ENCODE results near the gene VSTM1. TPM values are rescaled to one million over a fixed set of nuclear protein-coding genes. Genes with fewer than 3 reads are reported as not detected.

Gene VSTM1
- total RNA-seq, 2 donors from 2014 or later: 1.6 TPM; not detected in 1

DNA sequence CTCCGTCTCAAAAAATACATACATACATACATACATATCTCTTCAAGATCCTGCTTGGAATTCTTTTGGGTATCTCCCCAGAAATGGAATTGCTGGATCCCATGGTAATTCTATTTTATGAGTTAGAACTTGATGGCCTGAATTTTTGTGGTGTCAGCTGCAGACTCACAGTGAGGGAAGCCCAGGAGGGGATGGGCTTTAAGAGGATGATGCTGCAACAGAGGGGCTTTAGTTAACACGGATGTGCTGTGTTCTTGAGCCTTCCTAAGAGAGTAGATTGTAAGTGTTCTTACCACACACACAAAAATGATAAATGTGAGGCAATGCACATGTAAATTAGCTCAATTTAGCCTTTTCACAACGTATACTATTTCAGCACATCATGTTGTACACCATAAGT is 40.5 kb downstream of the VSTM1 start:
- Histone ChIP-seq H3K4me1 (replicated peaks) (no peaks in the 10 kb centered on the region), H3K27ac (no peak overlapping the region), H3K36me3 (no peaks in the 10 kb centered on the region), H3K4me3 (no peak overlapping the region), H3K9me3 (no peaks in the 10 kb centered on the region), H3K27me3 (replicated peaks; ENCODE audit: insufficient read depth) (no peaks in the 10 kb centered on the region)
- TF ChIP-seq POLR2AphosphoS5 (IDR thresholded peaks at IDR 0.05) (no peak), POLR2A (IDR thresholded peaks at IDR 0.05) (no peak)
- TF ChIP-seq, protein P1, sequence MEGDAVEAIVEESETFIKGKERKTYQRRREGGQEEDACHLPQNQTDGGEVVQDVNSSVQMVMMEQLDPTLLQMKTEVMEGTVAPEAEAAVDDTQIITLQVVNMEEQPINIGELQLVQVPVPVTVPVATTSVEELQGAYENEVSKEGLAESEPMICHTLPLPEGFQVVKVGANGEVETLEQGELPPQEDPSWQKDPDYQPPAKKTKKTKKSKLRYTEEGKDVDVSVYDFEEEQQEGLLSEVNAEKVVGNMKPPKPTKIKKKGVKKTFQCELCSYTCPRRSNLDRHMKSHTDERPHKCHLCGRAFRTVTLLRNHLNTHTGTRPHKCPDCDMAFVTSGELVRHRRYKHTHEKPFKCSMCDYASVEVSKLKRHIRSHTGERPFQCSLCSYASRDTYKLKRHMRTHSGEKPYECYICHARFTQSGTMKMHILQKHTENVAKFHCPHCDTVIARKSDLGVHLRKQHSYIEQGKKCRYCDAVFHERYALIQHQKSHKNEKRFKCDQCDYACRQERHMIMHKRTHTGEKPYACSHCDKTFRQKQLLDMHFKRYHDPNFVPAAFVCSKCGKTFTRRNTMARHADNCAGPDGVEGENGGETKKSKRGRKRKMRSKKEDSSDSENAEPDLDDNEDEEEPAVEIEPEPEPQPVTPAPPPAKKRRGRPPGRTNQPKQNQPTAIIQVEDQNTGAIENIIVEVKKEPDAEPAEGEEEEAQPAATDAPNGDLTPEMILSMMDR (IDR thresholded peaks at IDR 0.05): no peak
- no peak for DNase-seq (ENCODE audit: low spot score)
- WGBS: 54% methylated on average over 3 of the region's 3 CpGs
- intact Hi-C loops (cut with DNase I): loop anchor here (2.0 to 5.0 kb wide), 2 partner anchors 116 to 180 kb away; partner anchors contain the start of gene CACNG7

DNA sequence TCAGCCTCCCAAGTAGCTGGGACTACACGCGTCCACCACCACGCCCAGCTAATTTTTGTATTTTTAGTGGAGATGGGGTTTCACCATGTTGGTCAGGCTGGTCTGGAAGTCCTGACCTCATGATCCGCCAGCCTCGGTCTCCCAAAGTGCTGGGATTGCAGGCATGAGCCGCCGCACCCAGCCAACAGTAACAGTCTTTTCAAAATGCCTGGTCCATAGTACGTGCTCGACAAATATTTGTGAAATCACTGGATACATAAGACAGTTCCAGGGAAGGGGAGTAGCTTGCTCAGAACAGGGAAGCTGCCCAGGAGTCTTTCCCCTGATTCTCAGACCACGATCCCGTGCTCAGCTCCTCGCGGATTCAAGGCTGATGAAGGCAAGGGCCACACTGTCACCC is 41.8 kb downstream of the VSTM1 start:
- H3K27ac ChIP-seq: no peak overlapping the region
- no peaks in the 10 kb centered on the region for H3K36me3 ChIP-seq
- no peaks in the 10 kb centered on the region for H3K9me3 ChIP-seq
- no peak overlapping the region for H3K4me3 ChIP-seq
- intact Hi-C loops (cut with DNase I): loop anchor here (2.0 to 5.0 kb wide), 2 partner anchors 115 to 179 kb away; partner anchors contain the start of gene CACNG7
- no peak for DNase-seq (ENCODE audit: low spot score)
- no peaks in the 10 kb centered on the region for H3K27me3 ChIP-seq (replicated peaks; ENCODE audit: insufficient read depth)
- 84% methylated on average over 13 of the region's 13 CpGs for WGBS
- no peak for TF ChIP-seq POLR2AphosphoS5 (IDR thresholded peaks at IDR 0.05)
- TF ChIP-seq, protein P1 (IDR thresholded peaks at IDR 0.05): no peak
- TF ChIP-seq POLR2A (IDR thresholded peaks at IDR 0.05): no peak
- no peaks in the 10 kb centered on the region for H3K4me1 ChIP-seq (replicated peaks)

DNA sequence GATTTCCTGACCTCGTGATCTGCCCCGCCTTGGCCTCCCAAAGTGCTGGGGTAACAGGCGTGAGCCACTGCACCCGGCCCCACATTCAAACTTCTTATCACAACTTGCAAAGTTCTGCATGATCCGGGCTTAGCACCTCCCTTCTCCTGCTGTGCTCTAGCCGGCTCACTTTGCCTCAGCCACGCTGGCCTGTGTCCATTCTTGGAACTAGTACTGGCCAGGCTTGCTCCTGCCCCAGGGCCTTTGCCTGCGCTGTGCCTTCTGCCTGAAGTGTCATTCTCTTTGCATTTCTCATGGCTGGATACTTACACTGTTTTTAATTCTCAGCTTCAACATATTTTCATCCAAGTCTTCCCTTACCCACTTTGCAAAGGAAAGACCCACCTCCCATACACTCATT is 42.3 kb downstream of the VSTM1 start:
- Histone ChIP-seq H3K9me3 (no peaks in the 10 kb centered on the region), H3K4me3 (no peak overlapping the region), H3K36me3 (no peaks in the 10 kb centered on the region), H3K27me3 (replicated peaks; ENCODE audit: insufficient read depth) (no peaks in the 10 kb centered on the region), H3K27ac (no peak overlapping the region), H3K4me1 (replicated peaks) (no peaks in the 10 kb centered on the region)
- intact Hi-C loops (cut with DNase I): loop anchor here (5.0 kb wide), 1 partner anchor 114 kb away; the partner anchor contains the start of gene CACNG7
- no peak for DNase-seq (ENCODE audit: low spot score)
- TF ChIP-seq POLR2AphosphoS5 (IDR thresholded peaks at IDR 0.05) (no peak), POLR2A (IDR thresholded peaks at IDR 0.05) (no peak)
- TF ChIP-seq, protein P1 (IDR thresholded peaks at IDR 0.05): no peak
- 91% methylated on average over 8 of the region's 8 CpGs for WGBS

DNA sequence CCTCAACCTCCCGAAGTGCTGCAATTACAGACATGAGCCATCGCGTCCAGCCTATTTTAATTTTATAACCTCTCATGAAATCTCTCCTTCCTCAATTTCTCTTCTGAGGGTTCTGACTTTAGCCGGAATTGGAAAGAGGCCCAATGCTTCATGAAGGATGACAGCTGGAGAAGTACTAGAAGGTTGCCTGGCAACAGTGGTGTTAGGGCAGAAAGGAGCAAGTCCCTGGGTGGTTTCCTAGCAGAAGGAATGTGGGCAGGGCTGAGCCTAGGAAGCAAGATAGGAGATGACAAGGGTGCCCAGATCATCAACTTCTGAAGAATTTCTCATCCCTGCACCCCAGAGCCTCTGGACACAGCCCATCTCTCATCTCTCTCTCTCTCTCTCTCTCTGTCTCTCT is 46.4 kb downstream of the VSTM1 start:
- H3K36me3 ChIP-seq: no peaks in the 10 kb centered on the region
- TF ChIP-seq POLR2AphosphoS5 (IDR thresholded peaks at IDR 0.05): no peak
- no peak for TF ChIP-seq POLR2A (IDR thresholded peaks at IDR 0.05)
- TF ChIP-seq, protein P1 (IDR thresholded peaks at IDR 0.05): no peak
- H3K27ac ChIP-seq: no peak overlapping the region
- intact Hi-C loops (cut with DNase I): no loop called here
- no peak for DNase-seq (ENCODE audit: low spot score)
- H3K4me3 ChIP-seq: no peak overlapping the region
- WGBS: 83% methylated on average over 4 of the region's 4 CpGs
- no peaks in the 10 kb centered on the region for H3K27me3 ChIP-seq (replicated peaks; ENCODE audit: insufficient read depth)
- no peaks in the 10 kb centered on the region for H3K9me3 ChIP-seq
- no peaks in the 10 kb centered on the region for H3K4me1 ChIP-seq (replicated peaks)

DNA sequence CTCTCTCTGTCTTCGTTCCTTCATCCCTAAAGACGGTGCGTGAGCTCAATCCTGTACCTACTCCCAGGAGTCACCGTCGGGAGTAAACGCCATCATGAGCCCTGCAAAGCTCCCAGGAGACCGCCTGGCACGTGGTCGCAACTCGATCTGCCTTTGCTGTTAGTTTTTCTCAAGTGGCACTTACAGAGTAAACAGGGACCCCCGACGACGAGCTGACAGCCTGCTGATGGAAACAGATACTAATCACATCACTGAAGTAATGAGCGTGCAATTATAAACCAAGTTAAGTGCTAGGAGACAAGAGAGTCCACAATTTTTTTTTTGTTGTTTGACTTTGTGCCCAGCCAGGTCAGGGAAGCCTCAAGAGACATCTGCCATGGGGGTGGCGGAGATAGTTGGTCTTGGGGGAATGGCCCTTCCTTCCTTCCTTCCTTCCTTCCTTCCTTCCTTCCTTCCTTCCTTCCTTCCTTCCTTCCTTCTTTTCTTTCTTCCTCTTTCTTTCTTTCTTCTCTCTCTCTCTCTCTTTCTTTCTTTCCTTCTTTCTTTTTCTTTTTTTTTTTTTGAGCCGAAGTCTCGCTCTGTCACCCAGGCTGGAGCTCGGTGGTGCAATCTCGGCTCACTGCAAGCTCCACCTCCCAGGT is 48.7 kb downstream of the VSTM1 start:
- DNase-seq (ENCODE audit: low spot score): no peak
- TF ChIP-seq, protein P1 (IDR thresholded peaks at IDR 0.05): no peak
- no peak for TF ChIP-seq POLR2AphosphoS5 (IDR thresholded peaks at IDR 0.05)
- no peak for TF ChIP-seq POLR2A (IDR thresholded peaks at IDR 0.05)
- intact Hi-C loops (cut with DNase I): no loop called here
- 35% methylated on average over 19 of the region's 19 CpGs for WGBS
- no peaks in the 10 kb centered on the region for H3K9me3 ChIP-seq
- no peaks in the 10 kb centered on the region for H3K4me1 ChIP-seq (replicated peaks)
- H3K27me3 ChIP-seq (replicated peaks; ENCODE audit: insufficient read depth): no peaks in the 10 kb centered on the region
- no peak overlapping the region for H3K27ac ChIP-seq
- no peak overlapping the region for H3K4me3 ChIP-seq
- H3K36me3 ChIP-seq: no peaks in the 10 kb centered on the region

All from prostate gland (tissue), 2 donors.